IPS-18a (cell line): ENCODE results near the gene C2orf78.

Experiments used
- H3K27ac ChIP-seq: one replicate; pipeline ENCODE4 v1.5.1; 2013; ENCODE audit warnings: low read length
- H3K27me3 ChIP-seq: one replicate; pipeline ENCODE4 v1.6.1; 2013; ENCODE audit warnings: mild to moderate bottlenecking, low read length; ENCODE audit not compliant: control insufficient read depth, insufficient read depth
- H3K36me3 ChIP-seq: one replicate; pipeline ENCODE4 v1.6.1; 2013; ENCODE audit warnings: low read depth, low read length; ENCODE audit not compliant: control insufficient read depth
- H3K4me1 ChIP-seq: one replicate; pipeline ENCODE4 v1.6.1; 2013; ENCODE audit warnings: low read depth, low read length; ENCODE audit not compliant: control insufficient read depth
- H3K4me3 ChIP-seq: one replicate; pipeline ENCODE4 v1.5.1; 2013; ENCODE audit warnings: low read length
- H3K9ac ChIP-seq: one replicate; pipeline ENCODE4 v1.6.1; 2013; ENCODE audit warnings: mild to moderate bottlenecking, low read length, moderate library complexity
- H3K9me3 ChIP-seq: one replicate; pipeline ENCODE4 v1.6.1; 2013; ENCODE audit warnings: low read depth, low read length; ENCODE audit not compliant: control insufficient read depth

The C2orf78 gene

DNA sequence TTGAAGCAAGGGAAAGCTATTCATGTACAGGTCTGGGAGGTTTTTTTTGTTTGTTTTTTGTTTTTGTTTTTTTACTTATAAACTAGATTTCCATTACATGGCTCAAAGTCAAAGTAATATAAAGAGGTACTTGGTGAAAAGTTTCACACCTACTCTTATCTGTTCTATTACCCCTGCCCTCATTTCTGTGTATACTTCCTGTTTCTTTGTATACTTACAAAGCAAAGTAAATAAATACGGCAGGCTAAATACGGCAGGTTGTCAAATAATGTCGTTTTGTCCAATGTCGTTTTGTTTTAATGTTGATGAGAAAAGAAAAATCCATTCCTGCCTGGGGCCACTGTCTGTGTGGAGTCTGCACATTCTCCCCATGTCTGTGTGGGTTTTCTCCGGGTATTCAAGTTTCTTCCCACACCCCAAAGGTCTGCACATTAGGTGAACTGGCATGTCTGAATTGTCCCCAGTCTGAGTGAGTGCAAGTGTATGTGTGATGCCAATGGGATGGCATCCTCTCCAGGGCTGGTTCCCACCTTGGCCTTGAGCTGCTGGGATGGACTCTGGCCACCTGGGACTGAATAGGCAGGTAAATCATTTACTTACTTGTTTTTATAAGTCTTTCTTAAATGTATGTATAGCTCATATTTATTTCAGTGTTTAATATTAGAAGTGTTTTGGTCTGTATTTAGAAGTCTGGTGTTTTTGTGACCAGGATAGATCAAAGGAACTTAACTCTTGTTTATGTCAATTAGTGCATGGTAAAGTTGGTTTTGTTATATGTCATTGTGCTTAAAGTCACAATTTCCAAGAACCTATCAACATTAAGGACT, 58.1 kb downstream of the C2orf78 start:
- H3K9ac ChIP-seq: no peak overlapping the region
- peaks cover 38% of the 10 kb centered on the region for H3K36me3 ChIP-seq
- H3K9me3 ChIP-seq: no peaks in the 10 kb centered on the region

DNA sequence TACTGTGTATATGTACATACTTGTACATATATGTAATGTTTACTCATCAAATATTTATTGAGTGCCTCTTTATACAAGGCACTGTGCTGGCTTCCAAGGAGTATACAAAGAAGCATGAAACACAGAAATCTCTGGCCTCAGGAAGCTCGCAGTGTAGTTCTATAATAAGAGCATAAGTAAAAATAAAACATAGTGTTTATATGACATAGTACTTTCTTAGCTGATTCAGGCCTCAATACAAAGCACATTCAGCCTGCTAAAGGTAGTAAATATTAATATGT, 58.7 kb downstream of the C2orf78 start:
- H3K9ac ChIP-seq: no peak overlapping the region
- peaks cover 43% of the 10 kb centered on the region for H3K36me3 ChIP-seq
- no peak overlapping the region for H3K4me3 ChIP-seq
- no peaks in the 10 kb centered on the region for H3K27me3 ChIP-seq
- H3K9me3 ChIP-seq: no peaks in the 10 kb centered on the region
- no peaks in the 10 kb centered on the region for H3K4me1 ChIP-seq
- H3K27ac ChIP-seq: no peak overlapping the region

More for the DNA sequence above, 58.1 kb downstream of the C2orf78 start:
- Histone ChIP-seq H3K4me3 (no peak overlapping the region), H3K27ac (no peak overlapping the region), H3K4me1 (no peaks in the 10 kb centered on the region), H3K27me3 (no peaks in the 10 kb centered on the region)

- Histone ChIP-seq H3K36me3 (peaks cover 51% of the 10 kb centered on the region), H3K4me3 (no peak overlapping the region), H3K9me3 (no peaks in the 10 kb centered on the region), H3K27ac (no peak overlapping the region), H3K9ac (no peak overlapping the region), H3K4me1 (no peaks in the 10 kb centered on the region), H3K27me3 (no peaks in the 10 kb centered on the region)
Measured at GRCh38 chr2:73844087-73844486, 60.1 kb downstream of the C2orf78 start.

- peaks cover 72% of the 10 kb centered on the region for H3K36me3 ChIP-seq
- no peak overlapping the region for H3K4me3 ChIP-seq
- no peak overlapping the region for H3K27ac ChIP-seq
- H3K9me3 ChIP-seq: no peaks in the 10 kb centered on the region
- no peak overlapping the region for H3K9ac ChIP-seq
- H3K27me3 ChIP-seq: no peaks in the 10 kb centered on the region
- H3K4me1 ChIP-seq: no peaks in the 10 kb centered on the region
Measured at GRCh38 chr2:73850009-73850408, 66.0 kb downstream of the C2orf78 start.

DNA sequence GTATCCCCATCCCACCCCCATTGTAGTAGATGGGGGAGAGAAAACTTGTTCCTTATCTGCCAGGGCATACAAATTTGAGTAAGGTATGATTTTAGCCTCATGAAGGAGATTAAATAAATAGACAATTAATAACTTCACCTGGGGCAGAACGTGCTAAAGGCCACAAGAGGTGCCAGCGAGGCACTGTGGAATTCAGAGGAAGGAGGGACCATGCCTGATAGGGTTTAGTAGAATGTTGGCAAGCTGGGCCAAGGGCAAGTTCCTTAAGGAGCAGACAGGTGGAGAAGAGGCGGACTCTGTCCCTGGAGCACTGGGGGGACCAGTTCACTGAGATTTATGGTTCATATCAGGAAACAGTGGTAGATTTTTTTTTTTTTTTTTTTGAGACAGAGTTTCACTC, 67.3 kb downstream of the C2orf78 start:
- Histone ChIP-seq H3K9me3 (no peaks in the 10 kb centered on the region), H3K27me3 (no peaks in the 10 kb centered on the region), H3K9ac (no peak overlapping the region), H3K4me3 (no peak overlapping the region), H3K27ac (no peak overlapping the region), H3K4me1 (no peaks in the 10 kb centered on the region), H3K36me3 (peaks cover 71% of the 10 kb centered on the region)

- Histone ChIP-seq H3K9ac (no peak overlapping the region), H3K4me1 (no peaks in the 10 kb centered on the region), H3K27ac (no peak overlapping the region), H3K4me3 (no peak overlapping the region), H3K36me3 (peaks cover 72% of the 10 kb centered on the region), H3K27me3 (no peaks in the 10 kb centered on the region), H3K9me3 (no peaks in the 10 kb centered on the region)
Measured at GRCh38 chr2:73852020-73852419, 68.0 kb downstream of the C2orf78 start.

DNA sequence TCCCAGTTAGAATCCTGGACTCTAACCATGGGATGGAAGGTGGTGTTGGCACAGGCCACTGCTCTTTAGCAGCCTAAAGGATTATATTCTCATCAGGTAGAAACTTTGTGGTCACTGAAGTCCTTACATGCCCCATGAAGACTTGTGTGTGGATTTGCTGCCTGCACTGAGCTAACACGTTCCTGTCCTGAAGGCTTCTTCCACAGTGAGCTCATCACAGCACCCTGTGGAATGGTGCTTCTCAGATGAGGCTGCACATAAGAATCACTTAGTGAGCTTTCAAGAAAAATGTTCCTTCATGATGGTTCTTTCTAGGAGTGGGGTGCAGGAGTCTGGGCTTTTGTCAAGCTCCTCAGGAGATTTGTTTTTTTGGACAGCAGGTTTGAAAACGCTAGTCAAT, 71.5 kb downstream of the C2orf78 start:
- no peaks in the 10 kb centered on the region for H3K27me3 ChIP-seq
- H3K4me3 ChIP-seq: no peak overlapping the region
- no peaks in the 10 kb centered on the region for H3K4me1 ChIP-seq
- H3K27ac ChIP-seq: no peak overlapping the region
- no peak overlapping the region for H3K9ac ChIP-seq
- no peaks in the 10 kb centered on the region for H3K9me3 ChIP-seq
- H3K36me3 ChIP-seq: peaks cover 55% of the 10 kb centered on the region

DNA sequence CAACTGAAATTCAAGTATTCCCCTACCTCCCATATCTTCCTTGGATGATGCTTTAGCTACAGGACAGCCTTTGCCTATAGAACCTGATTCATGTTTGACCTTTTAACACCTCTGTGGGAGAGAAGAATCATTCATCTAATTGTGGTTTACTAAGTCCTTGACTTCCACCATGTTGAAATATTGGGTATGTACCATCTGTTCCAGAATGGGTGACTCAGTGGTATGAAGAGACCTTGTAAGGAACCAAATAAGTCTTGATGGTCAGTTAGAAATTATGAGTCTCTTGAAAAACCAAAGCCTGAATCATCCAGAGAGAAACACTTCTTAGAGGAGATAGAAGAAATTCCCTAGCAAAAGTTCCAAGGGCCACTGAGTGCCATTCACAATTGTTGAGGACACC, 72.2 kb downstream of the C2orf78 start:
- no peaks in the 10 kb centered on the region for H3K9me3 ChIP-seq

GRCh38 chr2:73859721-73860586, 76.0 kb downstream of the C2orf78 start:
- no peaks in the 10 kb centered on the region for H3K9me3 ChIP-seq
- no peaks in the 10 kb centered on the region for H3K27me3 ChIP-seq
- H3K4me1 ChIP-seq: no peaks in the 10 kb centered on the region
- H3K9ac ChIP-seq: no peak overlapping the region
- no peak overlapping the region for H3K4me3 ChIP-seq
- H3K36me3 ChIP-seq: peaks cover 68% of the 10 kb centered on the region
- H3K27ac ChIP-seq: no peak overlapping the region

More for the DNA sequence above, 72.2 kb downstream of the C2orf78 start:
- H3K27ac ChIP-seq: no peak overlapping the region
- H3K9ac ChIP-seq: no peak overlapping the region
- no peaks in the 10 kb centered on the region for H3K4me1 ChIP-seq
- H3K4me3 ChIP-seq: no peak overlapping the region
- peaks cover 56% of the 10 kb centered on the region for H3K36me3 ChIP-seq
- no peaks in the 10 kb centered on the region for H3K27me3 ChIP-seq

- no peak overlapping the region for H3K4me3 ChIP-seq
- no peaks in the 10 kb centered on the region for H3K4me1 ChIP-seq
- H3K27ac ChIP-seq: no peak overlapping the region
- H3K27me3 ChIP-seq: no peaks in the 10 kb centered on the region
- H3K9me3 ChIP-seq: no peaks in the 10 kb centered on the region
- peaks cover 58% of the 10 kb centered on the region for H3K36me3 ChIP-seq
- no peak overlapping the region for H3K9ac ChIP-seq
Measured at GRCh38 chr2:73862987-73863386, 79.0 kb downstream of the C2orf78 start.
